Measurements from ENCODE around the gene JADE2.

DNA sequence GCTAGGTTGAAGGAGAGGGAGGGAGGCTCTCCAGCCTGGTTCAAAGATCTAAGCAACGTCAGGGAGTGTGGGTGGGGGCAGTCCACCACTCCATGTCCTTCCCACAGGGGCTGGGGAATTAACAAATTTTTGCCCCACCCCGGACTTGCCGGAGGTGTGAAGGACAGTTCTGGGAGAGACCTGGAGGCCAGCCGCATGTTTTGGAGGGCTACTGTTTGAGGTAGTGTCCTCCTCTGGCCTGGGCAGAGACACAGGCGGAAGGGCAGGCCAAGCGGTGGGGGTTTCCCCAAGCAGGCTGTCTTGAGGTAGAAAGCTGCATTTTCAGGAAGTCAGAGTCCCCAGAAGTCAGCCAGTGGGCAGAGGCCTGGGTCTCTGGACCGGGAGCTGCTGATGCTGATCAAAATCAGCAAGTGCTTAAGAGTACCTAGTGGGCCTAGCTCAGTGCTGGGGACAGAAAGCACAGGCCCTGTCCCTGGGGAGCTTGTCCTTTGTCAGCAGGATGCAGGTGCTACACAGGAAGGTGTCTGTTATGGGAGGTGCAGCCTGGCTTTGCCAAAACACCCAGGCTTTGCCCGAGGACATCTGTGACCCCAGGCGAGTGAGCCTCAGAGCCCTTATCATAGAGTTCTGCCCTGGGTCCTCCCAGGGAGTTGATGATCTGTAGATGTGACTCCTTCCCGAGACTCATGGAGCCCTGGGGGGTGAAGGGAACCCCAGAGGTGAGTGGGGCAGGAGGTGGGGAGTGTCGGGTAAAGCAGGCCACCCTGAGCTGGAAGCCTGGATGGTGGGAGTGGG, 18.5 kb downstream of the JADE2 start:
- TF ChIP-seq POLR2A (IDR thresholded peaks at IDR 0.05) = no peak
- TF ChIP-seq, protein P1, sequence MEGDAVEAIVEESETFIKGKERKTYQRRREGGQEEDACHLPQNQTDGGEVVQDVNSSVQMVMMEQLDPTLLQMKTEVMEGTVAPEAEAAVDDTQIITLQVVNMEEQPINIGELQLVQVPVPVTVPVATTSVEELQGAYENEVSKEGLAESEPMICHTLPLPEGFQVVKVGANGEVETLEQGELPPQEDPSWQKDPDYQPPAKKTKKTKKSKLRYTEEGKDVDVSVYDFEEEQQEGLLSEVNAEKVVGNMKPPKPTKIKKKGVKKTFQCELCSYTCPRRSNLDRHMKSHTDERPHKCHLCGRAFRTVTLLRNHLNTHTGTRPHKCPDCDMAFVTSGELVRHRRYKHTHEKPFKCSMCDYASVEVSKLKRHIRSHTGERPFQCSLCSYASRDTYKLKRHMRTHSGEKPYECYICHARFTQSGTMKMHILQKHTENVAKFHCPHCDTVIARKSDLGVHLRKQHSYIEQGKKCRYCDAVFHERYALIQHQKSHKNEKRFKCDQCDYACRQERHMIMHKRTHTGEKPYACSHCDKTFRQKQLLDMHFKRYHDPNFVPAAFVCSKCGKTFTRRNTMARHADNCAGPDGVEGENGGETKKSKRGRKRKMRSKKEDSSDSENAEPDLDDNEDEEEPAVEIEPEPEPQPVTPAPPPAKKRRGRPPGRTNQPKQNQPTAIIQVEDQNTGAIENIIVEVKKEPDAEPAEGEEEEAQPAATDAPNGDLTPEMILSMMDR (IDR thresholded peaks at IDR 0.05) = no peak

Data from heart left ventricle (tissue), 13 donors.